Stimulated activated CD4-positive, alpha-beta T cell treated with anti-CD3 and anti-CD28 coated beads, TNF-alpha, amount 100 ng/mL, for 48 hours (primary cell): ENCODE results near the gene ADGRG6.

ENCODE experiments used
- DNase-seq, 3 donors: peaks; one replicate each; pipeline ENCODE4 v3.0.0-alpha.2; 2020; ENCODE audit warnings: low read depth in 3 of 3

The ADGRG6 gene

DNA sequence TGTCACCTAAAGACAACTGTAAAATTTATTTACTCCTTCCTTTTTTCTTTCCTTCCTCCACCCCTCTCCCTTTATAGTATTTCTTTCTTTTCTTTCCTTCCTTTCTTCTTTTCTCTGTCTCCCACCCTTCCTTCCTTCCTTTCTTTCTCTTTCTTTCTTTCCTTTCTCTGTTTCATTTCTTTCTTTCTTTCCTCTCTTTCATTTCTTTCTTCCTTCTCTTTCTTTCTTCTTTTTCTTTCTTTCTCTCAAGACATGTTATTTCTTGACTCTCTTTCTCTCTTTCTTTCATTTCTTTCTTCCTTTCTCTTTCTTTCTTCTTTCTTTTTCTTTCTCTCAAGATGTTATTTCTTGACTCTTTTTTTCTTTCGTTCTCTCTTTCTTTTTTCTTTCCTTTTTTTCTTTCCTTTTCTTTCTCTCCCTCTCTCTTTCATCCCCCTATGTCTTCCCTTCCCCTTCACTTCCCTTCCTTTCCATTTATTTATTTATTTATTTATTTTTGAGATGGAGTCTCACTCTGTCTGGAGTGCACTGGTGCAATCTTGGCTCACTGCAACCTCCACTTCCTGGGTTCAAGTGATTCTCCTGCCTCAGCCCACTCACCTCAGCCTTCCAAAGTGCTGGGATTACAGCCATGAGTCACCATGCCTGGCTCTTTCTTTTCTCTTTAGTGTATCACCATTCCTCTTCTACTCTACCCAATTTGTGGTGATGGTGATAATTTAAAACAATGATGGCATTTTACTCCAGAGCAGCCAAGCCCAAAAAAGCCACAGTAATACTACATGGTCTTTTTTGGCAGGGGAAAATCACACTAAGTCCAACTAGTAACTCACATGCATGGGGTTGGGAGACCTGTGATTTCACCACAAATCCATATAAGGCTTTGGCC lies 188.2 kb downstream of the ADGRG6 start:
- no peak for DNase-seq
